ENCODE measurements around the gene ASPSCR1. TPM values are rescaled to one million over a fixed set of nuclear protein-coding genes. Genes with fewer than 3 reads are reported as not detected.

Gene ASPSCR1
- total and polyA plus RNA-seq, 2 of the 13 experiments (the other 11 are each of a cell fraction or from before 2014, with no cell fraction given): 274 to 314 TPM

DNA sequence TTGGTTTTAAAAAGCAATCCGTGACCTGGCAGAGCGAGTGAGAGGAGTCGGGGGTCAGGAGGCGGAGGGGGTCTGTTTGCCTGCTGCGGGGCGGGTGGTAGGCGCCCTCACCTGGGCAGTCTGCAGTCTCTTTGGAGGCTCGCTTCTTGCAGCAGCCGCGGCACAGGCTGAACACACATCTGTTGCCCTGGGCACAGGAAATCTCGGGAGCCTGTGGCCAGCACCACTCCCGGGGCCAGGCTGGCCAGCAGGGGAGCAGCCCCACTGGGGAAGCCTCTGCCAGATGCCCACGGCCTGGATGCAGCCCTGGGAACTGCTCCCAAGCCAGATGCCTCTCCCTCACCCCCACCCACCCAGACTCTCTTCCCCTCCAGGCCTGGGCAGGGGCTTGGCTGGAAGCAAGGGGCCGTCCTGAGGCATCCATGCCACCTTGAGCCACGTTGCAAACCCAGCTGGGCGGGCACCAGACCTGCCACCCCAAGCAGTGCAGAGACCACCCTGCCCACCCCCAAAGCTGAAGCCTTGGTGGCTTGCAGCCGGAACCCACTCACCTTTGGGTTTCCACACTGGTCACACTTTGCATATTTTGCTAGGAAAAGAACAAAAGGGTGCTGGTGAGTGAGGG, 80.9 kb downstream of the ASPSCR1 start (continued):
- TF ChIP-seq NR3C1 (CRISPR knock-in tag; IDR thresholded peaks at IDR 0.05) (no peak), POLR2G (IDR thresholded peaks at IDR 0.05; ENCODE audit: low read depth, low read length) (no peak; the same call in 1 of the 2 replicates), ZNF333 (CRISPR knock-in tag; IDR thresholded peaks at IDR 0.05; ENCODE audit: borderline replicate concordance) (no peak), ZNF7 (CRISPR knock-in tag; IDR thresholded peaks at IDR 0.05) (no peak), GTF2F1 (IDR thresholded peaks at IDR 0.05; ENCODE audit: low read length) (no peak), ZNF207 (IDR thresholded peaks at IDR 0.05; ENCODE audit: borderline replicate concordance) (no peak), NFIC (IDR thresholded peaks at IDR 0.05; ENCODE audit: low read length) (no peak), ZNF124 (CRISPR knock-in tag; IDR thresholded peaks at IDR 0.05) (no peak)
- TF ChIP-seq, protein P1, sequence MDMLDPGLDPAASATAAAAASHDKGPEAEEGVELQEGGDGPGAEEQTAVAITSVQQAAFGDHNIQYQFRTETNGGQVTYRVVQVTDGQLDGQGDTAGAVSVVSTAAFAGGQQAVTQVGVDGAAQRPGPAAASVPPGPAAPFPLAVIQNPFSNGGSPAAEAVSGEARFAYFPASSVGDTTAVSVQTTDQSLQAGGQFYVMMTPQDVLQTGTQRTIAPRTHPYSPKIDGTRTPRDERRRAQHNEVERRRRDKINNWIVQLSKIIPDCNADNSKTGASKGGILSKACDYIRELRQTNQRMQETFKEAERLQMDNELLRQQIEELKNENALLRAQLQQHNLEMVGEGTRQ (IDR thresholded peaks at IDR 0.05; ENCODE audit: low read depth, low read length): no peak
- TF ChIP-seq, protein P1 (CRISPR knock-in tag; IDR thresholded peaks at IDR 0.05; ENCODE audit: borderline replicate concordance): no peak
- TF ChIP-seq, protein P2, sequence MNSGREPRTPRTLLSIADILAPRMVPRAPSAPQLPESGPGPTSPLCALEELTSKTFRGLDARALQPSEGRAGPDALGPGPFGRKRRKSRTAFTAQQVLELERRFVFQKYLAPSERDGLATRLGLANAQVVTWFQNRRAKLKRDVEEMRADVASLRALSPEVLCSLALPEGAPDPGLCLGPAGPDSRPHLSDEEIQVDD (CRISPR knock-in tag; IDR thresholded peaks at IDR 0.05; ENCODE audit: borderline replicate concordance): no peak

DNA sequence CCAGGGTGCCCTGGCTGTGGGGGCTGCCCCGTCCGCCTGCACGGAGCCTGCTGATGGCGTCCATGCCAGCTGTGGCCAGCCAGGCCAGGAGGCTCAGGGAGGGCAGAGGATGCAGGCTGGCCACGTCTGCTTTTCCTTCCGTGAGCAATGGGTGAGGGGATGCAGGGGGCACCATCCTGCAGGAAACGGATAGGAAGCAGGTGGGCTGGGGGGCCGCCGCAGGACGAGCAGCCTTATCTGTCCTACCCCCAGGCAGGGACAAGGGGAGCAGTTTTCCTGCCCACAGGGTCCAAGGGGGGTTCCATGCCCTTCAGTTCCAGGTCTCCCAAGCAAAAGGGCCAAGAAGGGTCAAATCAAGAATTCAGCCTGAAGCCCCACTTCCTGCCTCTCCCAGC, 81.4 kb downstream of the ASPSCR1 start:
- FAIRE-seq (no peak), DNase-seq (ENCODE audit: low spot score) (no peak), ATAC-seq (no peak)
- POLR2A ChIA-PET: interaction anchor here (1.0 kb wide), 2 partner anchors 21 to 40 kb away, joined by 4 read pairs; partner anchors contain the start of gene DCXR
- Histone ChIP-seq H3K36me3 (replicated peaks in 1 of 2; ENCODE audit: control insufficient read depth in 1 of 2, insufficient read depth in 2 of 2, low read length in 2 of 2) (peaks cover 50 to 80% of the 10 kb centered on the region in 2 experiments), H3K9ac (ENCODE audit: insufficient read depth, low read depth, low read length) (peak overlapping the region; percentile 5; the same call in 1 of the 2 replicates), H3K79me2 (ENCODE audit: insufficient read depth, low read length) (peaks cover 4% of the 10 kb centered on the region), H3K27me3 (ENCODE audit: control insufficient read depth in 1 of 2, insufficient read depth in 2 of 2, low read length in 2 of 2) (no peaks in the 10 kb centered on the region), H4K20me1 (ENCODE audit: insufficient read depth, low read length) (no peaks in the 10 kb centered on the region), H3K4me2 (ENCODE audit: low read depth, low read length) (no peak overlapping the region), H3K27ac (ENCODE audit: extremely low read length, insufficient read depth, low read length) (peak overlapping the region; percentile 91), H2AFZ (ENCODE audit: low read length) (no peak overlapping the region), H3K9me3 (ENCODE audit: low read length) (no peaks in the 10 kb centered on the region), H3K4me1 (ENCODE audit: insufficient read depth, low read length) (peaks cover 42% of the 10 kb centered on the region), H3K4me3 (replicated peaks in 1 of 3; ENCODE audit: insufficient read depth in 1 of 3, low read depth in 2 of 3, low read length in 3 of 3) (no peak overlapping the region)
- CTCF ChIA-PET (ENCODE audit: low intra/inter-chr PET ratio, low total read pairs): no interaction called here
- WGBS (ENCODE audit: low lambda C conversion rate): 100% methylated on average over 3 of the region's 10 CpGs
- BruUV-seq (replicated peaks): no TSS peak
- in situ Hi-C loops (cut with HindIII; ENCODE audit: extremely low pct_ligation_motif_present, low pct_unique_long_range_greater_than_20kb) (no loop called here), intact Hi-C loops (cut with micrococcal nuclease; ENCODE audit: unreplicated experiment) (no loop called here)
- TF ChIP-seq SOX13 (IDR thresholded peaks at IDR 0.05): no peak
- TF ChIP-seq SOX13 (CRISPR knock-in tag; conservative IDR thresholded peaks at IDR 0.05 in 1 of 2, IDR thresholded peaks at IDR 0.05 in 1 of 2): no peak
- TF ChIP-seq, protein P3, sequence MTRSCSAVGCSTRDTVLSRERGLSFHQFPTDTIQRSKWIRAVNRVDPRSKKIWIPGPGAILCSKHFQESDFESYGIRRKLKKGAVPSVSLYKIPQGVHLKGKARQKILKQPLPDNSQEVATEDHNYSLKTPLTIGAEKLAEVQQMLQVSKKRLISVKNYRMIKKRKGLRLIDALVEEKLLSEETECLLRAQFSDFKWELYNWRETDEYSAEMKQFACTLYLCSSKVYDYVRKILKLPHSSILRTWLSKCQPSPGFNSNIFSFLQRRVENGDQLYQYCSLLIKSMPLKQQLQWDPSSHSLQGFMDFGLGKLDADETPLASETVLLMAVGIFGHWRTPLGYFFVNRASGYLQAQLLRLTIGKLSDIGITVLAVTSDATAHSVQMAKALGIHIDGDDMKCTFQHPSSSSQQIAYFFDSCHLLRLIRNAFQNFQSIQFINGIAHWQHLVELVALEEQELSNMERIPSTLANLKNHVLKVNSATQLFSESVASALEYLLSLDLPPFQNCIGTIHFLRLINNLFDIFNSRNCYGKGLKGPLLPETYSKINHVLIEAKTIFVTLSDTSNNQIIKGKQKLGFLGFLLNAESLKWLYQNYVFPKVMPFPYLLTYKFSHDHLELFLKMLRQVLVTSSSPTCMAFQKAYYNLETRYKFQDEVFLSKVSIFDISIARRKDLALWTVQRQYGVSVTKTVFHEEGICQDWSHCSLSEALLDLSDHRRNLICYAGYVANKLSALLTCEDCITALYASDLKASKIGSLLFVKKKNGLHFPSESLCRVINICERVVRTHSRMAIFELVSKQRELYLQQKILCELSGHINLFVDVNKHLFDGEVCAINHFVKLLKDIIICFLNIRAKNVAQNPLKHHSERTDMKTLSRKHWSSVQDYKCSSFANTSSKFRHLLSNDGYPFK (CRISPR knock-in tag; IDR thresholded peaks at IDR 0.05; ENCODE audit: borderline replicate concordance): 0 out of 2 replicates have a peak, but pooled peaks have one; percentile 17
- TF ChIP-seq EP300 (IDR thresholded peaks at IDR 0.05; ENCODE audit: low read depth in 2 of 2, low read length in 2 of 2): no peak
- no peak for TF ChIP-seq EP300 (CRISPR knock-in tag; IDR thresholded peaks at IDR 0.05; ENCODE audit: borderline replicate concordance)
- TF ChIP-seq ZNF12 (CRISPR knock-in tag; IDR thresholded peaks at IDR 0.05): no peak
- TF ChIP-seq MAFK (conservative IDR thresholded peaks at IDR 0.05 in 1 of 2, IDR thresholded peaks at IDR 0.05 in 1 of 2; ENCODE audit: low read length in 2 of 2): no peak
- TF ChIP-seq HNF4A (CRISPR knock-in tag; IDR thresholded peaks at IDR 0.05): no peak
- TF ChIP-seq CAMTA2 (CRISPR knock-in tag; IDR thresholded peaks at IDR 0.05; ENCODE audit: borderline replicate concordance): no peak
